GM18499 (cell line): ENCODE data around the gene STAM.
"Not testable (repeated sequence)": the region's sequence is repeated elsewhere in the genome, so short reads cannot be mapped to it uniquely, and the experiment has no call there.

Source experiments
- ATAC-seq: cut with Tn5 transposase; IDR thresholded peaks from one replicate; pipeline ENCODE4 v1.9.1; 2021; ENCODE audit warnings: moderate number of reproducible peaks; ENCODE audit not compliant: insufficient read depth, unreplicated experiment

Gene STAM

DNA sequence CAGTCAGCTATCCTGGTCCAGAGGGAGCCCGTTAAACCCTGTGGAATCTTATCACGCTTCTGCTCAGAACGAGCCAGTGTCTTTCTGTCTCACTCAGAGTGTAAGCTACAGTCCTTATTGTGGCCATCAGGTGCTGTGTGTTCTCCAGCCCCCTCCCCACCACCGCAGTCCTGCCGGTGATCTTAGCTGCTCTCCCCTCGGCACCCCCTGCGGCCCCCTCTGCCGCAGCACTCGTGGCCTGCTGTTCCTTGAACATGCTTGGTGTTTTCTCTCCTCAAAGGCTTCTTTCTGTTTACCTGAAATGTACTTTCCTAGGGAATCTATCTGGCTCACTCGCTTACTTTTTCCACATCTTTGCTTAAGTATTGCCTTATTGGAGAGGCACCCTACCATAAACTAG, 69.8 kb downstream of the STAM start:
- no peak for ATAC-seq

- ATAC-seq: no peak
Observed at GRCh38 chr10:17716161-17716560, 72.2 kb downstream of the STAM start.

- ATAC-seq: not testable (repeated sequence)
Observed at GRCh38 chr10:17722317-17723014, 78.5 kb downstream of the STAM start.

- ATAC-seq: no peak
Observed at GRCh38 chr10:17725703-17726102, 81.8 kb downstream of the STAM start.

GRCh38 chr10:17729630-17730029, 85.7 kb downstream of the STAM start:
- no peak for ATAC-seq

DNA sequence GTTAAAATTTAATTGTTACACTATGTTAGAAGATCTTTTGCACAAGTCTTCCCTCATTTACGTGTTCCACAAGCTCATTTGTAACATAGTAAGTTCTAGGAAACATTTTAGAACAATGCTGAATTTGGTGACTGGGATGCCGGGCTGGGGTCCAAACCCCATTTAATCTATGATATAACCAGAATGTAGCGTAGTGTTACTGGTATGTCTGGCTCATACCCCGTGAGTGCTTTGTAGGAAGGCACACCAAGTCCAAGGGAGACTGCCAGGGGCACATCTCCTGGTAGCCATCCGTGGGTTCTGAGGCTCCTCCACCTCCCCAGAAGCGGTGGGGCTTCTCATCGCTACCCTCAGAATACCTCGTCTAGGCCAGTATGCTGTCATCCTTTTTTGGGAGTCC, 86.7 kb downstream of the STAM start:
- ATAC-seq: no peak

DNA sequence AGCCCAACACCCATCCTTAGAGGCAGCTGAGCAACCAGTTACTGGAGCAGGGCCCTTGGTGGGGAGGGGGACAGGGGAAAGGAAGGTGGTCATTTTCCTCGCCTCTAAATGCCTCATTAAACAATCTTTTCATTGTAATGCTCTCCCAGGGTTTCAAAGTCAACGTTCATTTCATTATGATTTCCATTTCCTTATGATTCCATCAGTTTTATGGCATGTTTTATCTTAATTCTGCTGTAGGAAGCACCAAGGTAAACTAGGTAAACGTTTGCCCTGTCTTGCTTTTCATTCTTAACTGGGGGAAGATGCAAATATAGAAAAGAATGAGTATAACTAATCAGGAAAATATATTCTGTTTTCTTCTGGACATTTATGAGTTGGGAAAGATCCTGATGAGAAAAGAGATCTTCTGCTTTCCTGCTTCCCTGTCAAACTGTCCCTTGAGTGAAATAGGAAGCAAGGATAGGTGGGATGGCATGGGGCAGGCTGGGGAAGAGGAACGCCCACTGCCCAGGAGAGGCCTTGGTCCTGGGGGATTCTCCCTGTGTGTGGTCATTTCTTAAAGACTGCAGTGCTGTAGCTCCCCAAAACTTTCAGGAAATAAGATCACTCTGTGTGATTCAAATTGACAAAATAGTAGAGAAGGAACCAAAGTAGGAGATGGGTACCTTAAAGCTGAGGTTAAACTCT, 87.5 kb downstream of the STAM start:
- ATAC-seq: no peak

- ATAC-seq: no peak
Observed at GRCh38 chr10:17733620-17734019, 89.7 kb downstream of the STAM start.

DNA sequence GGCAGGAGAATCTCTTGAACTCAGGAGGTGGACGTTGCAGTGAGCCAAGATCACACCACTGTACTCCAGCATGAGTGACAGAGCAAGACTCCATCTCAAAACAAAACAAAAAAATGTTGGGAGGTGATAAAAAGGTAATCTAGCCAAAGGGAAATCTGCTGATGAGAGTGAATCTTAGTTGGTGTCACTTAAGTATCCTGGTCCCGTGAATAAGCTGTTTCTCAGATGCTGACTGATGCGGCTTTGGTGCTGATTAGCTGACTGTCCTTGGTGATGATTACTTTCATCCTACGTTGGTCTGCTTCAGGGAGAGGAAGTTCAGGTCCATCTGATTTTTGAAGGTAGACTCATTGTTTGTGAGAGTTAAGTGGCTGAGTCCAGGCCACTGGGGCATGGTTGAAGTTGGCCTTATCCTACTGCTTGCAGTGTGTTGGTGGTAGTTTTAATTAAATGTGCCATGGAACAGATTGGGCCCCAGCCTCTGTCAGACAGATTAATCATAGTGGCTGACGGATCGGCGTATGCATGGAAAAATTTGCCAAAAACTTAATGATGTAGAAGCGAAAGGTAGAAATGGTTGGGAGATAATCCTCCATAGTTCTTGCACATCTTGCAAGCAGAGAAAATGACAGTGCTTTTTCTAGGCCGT, 90.6 kb downstream of the STAM start:
- ATAC-seq: no peak

GRCh38 chr10:17735166-17735941, 91.4 kb downstream of the STAM start:
- no peak for ATAC-seq

DNA sequence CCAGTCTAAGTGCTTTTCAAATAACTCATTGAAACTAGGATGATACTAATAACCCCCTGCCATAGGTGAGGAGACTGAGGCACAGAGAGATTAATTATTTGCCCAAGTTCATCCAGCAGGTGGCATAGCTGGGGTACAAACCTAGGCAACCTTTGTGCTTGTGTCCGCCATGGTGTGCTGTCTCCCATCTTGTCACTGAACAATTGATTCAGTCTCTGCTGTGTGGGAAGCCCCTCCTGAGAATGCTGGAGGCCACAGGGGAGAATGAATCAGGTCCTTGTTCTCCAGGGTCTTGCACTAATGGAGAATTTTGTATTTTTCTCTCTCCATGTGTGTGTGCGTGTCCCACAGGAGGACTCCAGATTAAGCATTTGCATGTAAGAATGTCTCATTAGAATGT, 92.3 kb downstream of the STAM start:
- ATAC-seq: no peak

DNA sequence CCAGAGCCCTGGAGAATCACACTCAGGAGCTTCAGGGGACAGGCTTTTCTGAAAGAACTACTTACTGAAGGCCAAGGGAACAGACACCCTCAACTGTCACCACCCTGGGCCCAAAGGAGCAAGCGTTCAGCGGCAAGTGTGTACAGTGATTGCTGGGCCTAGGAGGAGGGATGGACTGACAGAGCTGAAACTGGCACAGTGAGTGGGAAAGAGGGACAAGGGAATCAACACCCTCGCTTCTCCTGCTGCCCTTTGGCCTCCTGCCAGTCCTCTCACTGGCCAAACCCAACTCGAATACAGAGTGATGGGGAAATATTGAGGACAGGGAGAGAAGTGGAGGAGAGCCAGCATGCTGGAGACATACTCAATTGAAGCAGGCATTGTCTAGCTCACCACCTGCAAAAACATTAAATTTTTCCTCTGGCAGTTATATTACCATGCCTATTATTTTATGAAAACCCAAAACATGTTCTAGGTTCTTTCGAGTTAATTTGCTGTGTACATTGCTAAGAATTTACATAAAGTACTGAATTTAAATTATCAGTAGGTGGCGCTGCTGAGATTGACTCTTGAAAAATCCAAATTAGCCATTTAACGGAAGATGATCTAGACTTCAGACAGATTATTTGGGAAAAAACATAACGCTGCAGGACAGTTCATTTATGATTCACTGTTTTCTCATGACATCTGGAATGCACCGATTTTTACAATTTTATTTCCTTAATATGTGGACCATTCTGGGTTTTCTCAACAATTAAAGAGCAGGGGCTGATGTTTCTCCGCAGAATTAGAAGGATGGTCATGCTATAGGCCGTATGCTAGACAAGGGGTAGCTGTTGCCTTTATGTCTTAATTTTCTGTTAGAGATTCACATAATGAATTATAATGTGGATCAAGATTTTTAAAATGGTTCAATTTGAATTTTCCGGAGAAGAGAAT, 93.3 kb downstream of the STAM start:
- no peak for ATAC-seq

GRCh38 chr10:17740668-17741067, 96.7 kb downstream of the STAM start:
- ATAC-seq: no peak

DNA sequence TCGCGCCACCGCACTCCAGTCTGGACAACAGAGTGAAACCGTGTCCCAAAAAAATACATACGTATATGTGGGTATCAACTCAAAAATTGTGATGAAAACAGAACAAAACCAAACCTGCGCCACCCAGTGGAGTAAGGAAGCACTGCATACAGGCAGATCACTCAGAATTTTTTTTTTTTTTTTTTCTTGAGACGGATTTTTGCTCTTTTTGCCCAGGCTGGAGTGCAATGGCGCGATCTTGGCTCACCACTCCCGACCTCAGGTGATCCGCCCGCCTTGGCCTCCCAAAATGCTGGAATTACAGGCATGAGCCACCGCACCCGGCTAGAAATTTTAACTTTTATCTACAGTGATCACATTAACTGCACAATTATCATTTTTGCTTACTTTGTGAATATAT, 99.0 kb downstream of the STAM start:
- ATAC-seq: no peak

- no peak for ATAC-seq
Observed at GRCh38 chr10:17743437-17743836, 99.5 kb downstream of the STAM start.

DNA sequence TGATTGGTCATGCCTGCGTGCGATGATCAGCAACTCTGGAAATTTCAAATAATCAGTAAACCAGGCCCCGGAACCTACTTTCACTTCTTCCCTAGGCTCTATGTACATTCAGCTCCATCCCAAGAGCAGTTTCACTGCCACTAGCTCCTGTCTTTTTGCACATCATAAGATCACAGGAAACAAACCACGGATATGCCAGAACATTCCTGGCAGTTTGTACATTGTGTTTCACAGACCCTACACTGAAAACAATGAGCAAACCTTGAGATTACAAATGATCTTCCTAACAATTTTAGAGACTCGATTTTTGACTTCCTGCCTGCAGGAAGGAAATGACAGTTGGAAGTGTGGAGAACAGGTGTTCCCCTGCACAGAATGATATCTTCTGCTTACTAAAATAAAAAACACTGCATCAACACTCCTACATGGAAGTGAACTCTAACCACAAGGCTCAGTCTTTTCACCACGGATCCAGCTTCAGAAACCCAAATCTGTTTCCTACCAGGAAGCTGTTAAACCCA, 100.5 kb downstream of the STAM start:
- no peak for ATAC-seq

GRCh38 chr10:17747883-17748550, 104.1 kb downstream of the STAM start:
- no peak for ATAC-seq

GRCh38 chr10:17749890-17750289, 105.9 kb downstream of the STAM start:
- no peak for ATAC-seq
